22Rv1 (cell line): Measurements from ENCODE around the gene MAN2A2.

ENCODE experiments used
- ZFX ChIP-seq: fragments of 450-650 bp; IDR thresholded peaks from 2 replicates; pipeline ENCODE4 v1.6.1; 2017; ENCODE audit warnings: antibody characterized with exemption, borderline replicate concordance
- TF ChIP-seq, protein P1 (sequence below): fragments of 450-650 bp; IDR thresholded peaks from 2 replicates; pipeline ENCODE4 v1.5.1; 2017; ENCODE audit warnings: mild to moderate bottlenecking

DNA sequence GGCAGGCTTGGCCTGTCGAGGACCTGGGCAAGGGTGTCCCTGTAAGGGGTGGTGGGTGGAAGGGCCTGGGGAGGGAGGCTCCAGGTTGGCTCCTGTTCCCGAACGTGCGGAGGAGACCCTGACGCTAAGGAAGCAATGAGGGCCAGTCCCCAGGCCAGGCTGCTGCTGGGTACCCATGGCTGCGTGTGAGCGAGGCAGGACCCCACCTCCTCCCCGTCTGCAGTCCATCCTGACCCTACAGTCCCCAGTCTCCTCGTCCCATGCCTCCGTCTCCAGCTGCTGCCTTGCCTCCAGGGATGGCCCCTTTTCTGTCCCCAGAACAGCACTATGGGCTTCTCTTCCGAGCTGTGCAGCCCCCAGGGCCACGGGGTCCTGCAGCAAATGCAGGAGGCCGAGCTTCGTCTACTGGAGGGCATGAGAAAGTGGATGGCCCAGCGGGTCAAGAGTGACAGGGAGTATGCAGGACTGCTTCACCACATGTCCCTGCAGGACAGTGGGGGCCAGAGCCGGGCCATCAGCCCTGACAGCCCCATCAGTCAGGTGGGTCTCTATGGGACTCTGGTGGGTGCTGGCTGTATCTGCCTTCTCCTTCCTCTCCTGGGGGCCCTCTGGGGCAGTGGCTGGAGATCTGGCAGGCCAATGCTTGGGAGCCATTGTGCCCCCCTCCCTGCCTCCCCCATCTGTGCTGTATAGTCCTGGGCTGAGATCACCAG lies 18.2 kb upstream of the MAN2A2 start:
- TF ChIP-seq, protein P1, sequence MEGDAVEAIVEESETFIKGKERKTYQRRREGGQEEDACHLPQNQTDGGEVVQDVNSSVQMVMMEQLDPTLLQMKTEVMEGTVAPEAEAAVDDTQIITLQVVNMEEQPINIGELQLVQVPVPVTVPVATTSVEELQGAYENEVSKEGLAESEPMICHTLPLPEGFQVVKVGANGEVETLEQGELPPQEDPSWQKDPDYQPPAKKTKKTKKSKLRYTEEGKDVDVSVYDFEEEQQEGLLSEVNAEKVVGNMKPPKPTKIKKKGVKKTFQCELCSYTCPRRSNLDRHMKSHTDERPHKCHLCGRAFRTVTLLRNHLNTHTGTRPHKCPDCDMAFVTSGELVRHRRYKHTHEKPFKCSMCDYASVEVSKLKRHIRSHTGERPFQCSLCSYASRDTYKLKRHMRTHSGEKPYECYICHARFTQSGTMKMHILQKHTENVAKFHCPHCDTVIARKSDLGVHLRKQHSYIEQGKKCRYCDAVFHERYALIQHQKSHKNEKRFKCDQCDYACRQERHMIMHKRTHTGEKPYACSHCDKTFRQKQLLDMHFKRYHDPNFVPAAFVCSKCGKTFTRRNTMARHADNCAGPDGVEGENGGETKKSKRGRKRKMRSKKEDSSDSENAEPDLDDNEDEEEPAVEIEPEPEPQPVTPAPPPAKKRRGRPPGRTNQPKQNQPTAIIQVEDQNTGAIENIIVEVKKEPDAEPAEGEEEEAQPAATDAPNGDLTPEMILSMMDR, result no peak
- TF ChIP-seq ZFX, result no peak
